NT2/D1 (cell line): Measurements from ENCODE around the gene CASS4.

Source experiments
- DNase-seq: peaks from one replicate; pipeline ENCODE4 v3.0.0-alpha.2; 2011; ENCODE audit warnings: low read depth, low spot score
- H3K27me3 ChIP-seq: 2 replicates; pipeline ENCODE4 v1.6.0; 2011; ENCODE audit warnings: mild to moderate bottlenecking; ENCODE audit not compliant: insufficient read length, insufficient read depth
- H3K36me3 ChIP-seq: 2 replicates; pipeline ENCODE4 v1.6.1; 2011; ENCODE audit warnings: mild to moderate bottlenecking, low read length, mixed read lengths; ENCODE audit not compliant: insufficient read depth, insufficient read length
- H3K4me1 ChIP-seq: 2 replicates; pipeline ENCODE4 v1.5.1; 2011; ENCODE audit not compliant: insufficient read depth, insufficient read length
- H3K4me3 ChIP-seq: 2 replicates; pipeline ENCODE4 v1.5.1; 2011; ENCODE audit warnings: low read depth; ENCODE audit not compliant: insufficient read length
- H3K9ac ChIP-seq: 2 replicates; pipeline ENCODE4 v1.6.0; 2011; ENCODE audit warnings: low read depth; ENCODE audit not compliant: insufficient read length
- H3K9me3 ChIP-seq: 2 replicates; pipeline ENCODE4 v1.5.1; 2011; ENCODE audit warnings: mild to moderate bottlenecking, low read length; ENCODE audit not compliant: insufficient read depth
- SUZ12 ChIP-seq: IDR thresholded peaks from 2 replicates; pipeline ENCODE4 v1.6.1; 2011; ENCODE audit not compliant: insufficient read length, insufficient read depth; ENCODE audit errors: extremely low read depth
- YY1 ChIP-seq: IDR thresholded peaks from 2 replicates; pipeline ENCODE4 v1.6.1; 2011; ENCODE audit not compliant: insufficient read length, insufficient read depth
- ZNF274 ChIP-seq: IDR thresholded peaks from 2 replicates; pipeline ENCODE4 v1.6.1; 2011; ENCODE audit warnings: mild to moderate bottlenecking, low read depth, low read length

Gene CASS4

DNA sequence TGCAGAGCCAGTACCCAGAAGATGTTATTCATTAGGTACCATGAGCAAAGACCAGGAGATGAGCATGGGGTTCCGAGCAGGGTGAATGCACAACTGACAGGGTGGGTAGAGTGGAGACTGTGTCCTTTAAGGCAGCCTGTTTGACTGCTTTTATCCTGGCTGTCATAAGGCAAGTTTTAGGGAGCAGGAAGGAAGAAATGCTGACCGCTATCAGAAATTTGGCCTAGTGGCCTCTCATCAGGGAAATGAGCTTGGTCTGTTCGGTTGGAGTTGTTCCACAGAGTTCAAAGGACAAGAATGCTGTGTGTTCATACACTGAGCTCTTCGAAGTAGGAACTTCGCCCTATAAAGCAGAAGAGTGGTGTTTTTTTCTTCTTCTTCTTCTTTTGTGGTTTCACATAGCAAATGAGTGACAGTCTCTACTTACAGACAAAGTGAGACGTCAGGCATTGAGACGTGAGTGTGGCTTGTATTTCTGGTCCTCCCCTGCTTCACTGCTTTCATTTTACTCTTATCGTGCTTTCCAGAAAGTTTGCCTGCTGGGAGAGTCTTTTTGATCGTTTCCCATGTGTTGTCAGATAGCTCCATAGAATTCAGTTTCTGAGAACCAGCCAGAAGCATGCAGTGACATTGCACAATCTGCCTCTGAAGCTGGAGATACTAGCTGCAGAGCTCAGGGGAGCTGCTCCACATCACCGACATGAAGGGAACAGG lies at the start of gene CASS4:
Gene CASS4, plus strand, starts transcription at position 502 of the 714 bp plus-strand sequence. Its CDS starts 199 bp downstream, at position 701.
- Histone ChIP-seq H3K36me3 (peaks cover 56% of the 10 kb centered on the region), H3K4me1 (no peaks in the 10 kb centered on the region), H3K4me3 (no peak within 1 kb of the TSS), H3K27me3 (no peaks in the 10 kb centered on the region), H3K9ac (no peak within 1 kb of the TSS), H3K9me3 (no peaks in the 10 kb centered on the region)
- TF ChIP-seq ZNF274 (no peak), SUZ12 (no peak), YY1 (no peak)
- DNase-seq: no peak

DNA sequence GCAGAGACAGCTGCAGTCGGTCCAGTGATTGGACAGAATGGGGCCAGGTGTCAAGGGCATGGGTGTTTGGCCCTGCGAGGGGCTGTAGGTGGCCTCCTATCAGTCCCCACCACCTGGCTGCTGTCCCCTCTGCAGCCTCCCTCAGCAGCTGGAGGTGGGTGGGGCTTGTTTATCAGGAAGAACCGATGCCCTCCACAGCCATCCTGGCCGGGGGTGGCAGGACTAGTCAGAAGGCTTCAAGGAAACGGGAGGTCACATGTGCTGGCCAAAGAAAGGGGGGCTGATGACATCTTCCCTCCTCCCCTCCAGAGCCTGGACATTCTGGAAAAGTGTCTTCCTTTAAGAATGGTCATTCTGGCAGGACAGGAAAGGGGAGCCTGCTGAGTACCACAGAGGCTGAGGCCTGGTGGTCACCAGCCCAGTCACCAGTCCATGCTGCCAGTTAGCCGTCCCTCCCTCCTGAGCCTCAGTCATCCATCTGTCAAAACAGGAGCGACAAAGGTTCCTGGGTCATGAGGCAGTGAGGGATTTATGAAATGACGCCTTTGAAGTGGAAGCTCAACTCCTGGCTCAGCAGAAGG lies 49.1 kb upstream of the CASS4 start:
- DNase-seq: no peak
- H3K4me3 ChIP-seq: no peak overlapping the region
- no peak overlapping the region for H3K9ac ChIP-seq
- TF ChIP-seq SUZ12 (no peak), ZNF274 (no peak), YY1 (no peak)
- peaks cover 32% of the 10 kb centered on the region for H3K36me3 ChIP-seq
- no peaks in the 10 kb centered on the region for H3K27me3 ChIP-seq
- peaks cover 4% of the 10 kb centered on the region for H3K4me1 ChIP-seq
- H3K9me3 ChIP-seq: no peaks in the 10 kb centered on the region

DNA sequence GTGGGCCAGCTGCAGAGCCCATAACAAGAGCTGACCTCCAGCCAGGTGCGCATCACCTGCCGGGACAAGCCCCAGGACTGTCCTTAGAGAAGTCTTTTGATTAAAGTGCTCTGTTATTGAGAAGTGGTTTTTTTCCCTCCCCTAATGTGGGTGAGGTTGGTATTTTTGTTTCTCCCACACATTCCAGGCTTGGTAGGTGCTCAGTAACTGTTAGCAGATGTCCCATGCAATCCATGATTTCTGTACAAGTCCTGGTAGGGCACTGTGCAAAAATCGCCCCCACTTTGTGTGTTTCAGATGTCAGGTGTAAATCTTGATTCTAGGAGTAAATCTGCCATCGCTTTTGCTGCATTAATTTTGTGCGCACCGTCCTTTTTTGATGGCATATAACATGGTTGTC lies 48.6 kb upstream of the CASS4 start:
- peaks cover 4% of the 10 kb centered on the region for H3K4me1 ChIP-seq
- peaks cover 36% of the 10 kb centered on the region for H3K36me3 ChIP-seq
- TF ChIP-seq ZNF274 (no peak), YY1 (no peak), SUZ12 (no peak)
- no peak for DNase-seq
- H3K27me3 ChIP-seq: no peaks in the 10 kb centered on the region
- no peaks in the 10 kb centered on the region for H3K9me3 ChIP-seq
- no peak overlapping the region for H3K4me3 ChIP-seq
- H3K9ac ChIP-seq: no peak overlapping the region

DNA sequence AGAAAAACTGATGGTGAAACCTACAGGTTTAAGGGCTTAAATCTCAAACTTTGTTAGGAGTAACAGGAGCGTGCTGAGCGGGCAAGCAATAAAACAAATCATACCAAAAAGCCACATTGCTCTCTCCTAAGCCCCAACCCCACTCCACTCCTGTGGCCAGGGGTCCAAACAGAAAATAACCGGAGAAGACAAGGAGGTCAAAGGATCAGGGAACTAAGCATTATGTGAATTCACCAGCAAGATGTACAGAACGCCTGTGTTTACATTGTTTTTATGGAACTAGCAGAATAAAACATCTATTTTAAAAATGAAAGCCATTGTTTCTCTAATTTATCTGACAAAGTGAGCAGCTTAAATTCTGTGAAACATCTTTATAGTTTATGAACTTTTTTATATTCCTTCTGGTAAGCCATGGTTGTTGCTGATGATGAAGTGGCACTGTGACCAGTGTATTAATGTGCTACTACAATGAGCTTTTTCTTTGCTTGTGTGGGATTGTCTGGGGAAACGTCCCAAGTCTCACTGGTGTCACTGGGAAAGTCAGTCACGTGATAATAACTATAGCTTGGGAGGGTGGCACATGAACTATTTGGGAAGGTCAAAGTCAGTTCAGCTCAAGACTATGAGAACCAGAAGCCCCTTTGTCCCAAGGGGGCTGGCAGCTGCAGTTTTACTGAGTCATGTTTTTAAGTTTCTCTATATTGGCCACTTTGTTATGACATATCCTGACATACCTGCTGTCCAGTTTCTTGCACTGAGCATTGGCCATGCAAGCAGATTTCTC lies 43.5 kb upstream of the CASS4 start:
- Histone ChIP-seq H3K36me3 (peaks cover 77% of the 10 kb centered on the region), H3K27me3 (no peaks in the 10 kb centered on the region), H3K9me3 (no peaks in the 10 kb centered on the region), H3K4me3 (no peak overlapping the region), H3K9ac (no peak overlapping the region), H3K4me1 (no peaks in the 10 kb centered on the region)
- no peak for DNase-seq
- TF ChIP-seq SUZ12 (no peak), ZNF274 (no peak)

DNA sequence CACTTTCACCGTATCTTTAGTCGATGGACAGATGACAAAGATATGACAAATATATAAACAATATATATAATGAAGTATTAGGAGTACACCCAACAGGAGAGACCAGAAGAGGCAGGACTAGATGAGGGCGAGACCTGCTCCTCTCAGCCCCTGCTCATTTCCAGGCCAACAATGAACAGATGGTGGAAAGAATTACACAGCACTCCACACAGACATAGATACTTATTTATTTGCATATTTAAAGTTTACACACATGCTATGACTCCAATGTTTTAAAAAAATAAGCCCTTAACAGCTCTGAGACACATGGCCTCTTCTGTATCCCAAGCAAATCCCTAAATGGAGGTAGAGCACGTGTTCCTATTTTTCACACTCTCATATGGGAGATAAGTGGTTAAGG lies 42.9 kb upstream of the CASS4 start:
- H3K4me3 ChIP-seq: no peak overlapping the region
- H3K36me3 ChIP-seq: peaks cover 80% of the 10 kb centered on the region
- no peaks in the 10 kb centered on the region for H3K4me1 ChIP-seq
- H3K9ac ChIP-seq: no peak overlapping the region
- DNase-seq: no peak
- no peak for TF ChIP-seq YY1
- no peak for TF ChIP-seq SUZ12
- TF ChIP-seq ZNF274: no peak
- H3K27me3 ChIP-seq: no peaks in the 10 kb centered on the region
- H3K9me3 ChIP-seq: no peaks in the 10 kb centered on the region

GRCh38 chr20:56371977-56372376 lies 40.1 kb upstream of the CASS4 start:
- Histone ChIP-seq H3K4me1 (no peaks in the 10 kb centered on the region), H3K9ac (no peak overlapping the region), H3K9me3 (no peaks in the 10 kb centered on the region), H3K27me3 (no peaks in the 10 kb centered on the region), H3K4me3 (no peak overlapping the region), H3K36me3 (peaks cover 89% of the 10 kb centered on the region)
- no peak for DNase-seq
- TF ChIP-seq ZNF274 (no peak), YY1 (no peak), SUZ12 (no peak)

- H3K4me1 ChIP-seq: no peaks in the 10 kb centered on the region
- H3K9ac ChIP-seq: no peak overlapping the region
- H3K36me3 ChIP-seq: peaks cover 92% of the 10 kb centered on the region
- no peaks in the 10 kb centered on the region for H3K9me3 ChIP-seq
- no peak for TF ChIP-seq ZNF274
- TF ChIP-seq SUZ12: no peak
- no peak for TF ChIP-seq YY1
- H3K27me3 ChIP-seq: no peaks in the 10 kb centered on the region
- DNase-seq: no peak
- H3K4me3 ChIP-seq: no peak overlapping the region
These were observed 39.2 kb upstream of the CASS4 start for GRCh38 chr20:56372850-56373249.
